ENCODE results near the gene PDCD5. TPM values are rescaled to one million over a fixed set of nuclear protein-coding genes. Genes with fewer than 3 reads are reported as not detected.

The PDCD5 gene
- total RNA-seq, 4 donors from 2014 or later = 64.9 to 88.5 (median 79.3) TPM

- H3K27me3 ChIP-seq = no peaks in the 10 kb centered on the region
- H3K36me3 ChIP-seq = peaks cover 7 to 88% (median 26%) of the 10 kb centered on the region in 3 donors
- DNase-seq (ENCODE audit: low spot score in 2 of 2) = no peak
- H3K9me3 ChIP-seq = no peaks in the 10 kb centered on the region
- no peak overlapping the region for H3K27ac ChIP-seq
- WGBS, 2 donors = 91 to 93% methylated on average over 14 of the region's 14 CpGs
- no peak overlapping the region for H3K4me3 ChIP-seq
- no peaks in the 10 kb centered on the region for H3K4me1 ChIP-seq
- TF ChIP-seq CTCF (IDR thresholded peaks at IDR 0.05) = no peak
- TF ChIP-seq POLR2A (IDR thresholded peaks at IDR 0.05) = no peak
- no peak for TF ChIP-seq EP300 (IDR thresholded peaks at IDR 0.05)
Observed at GRCh38 chr19:32603961-32604360, 23.0 kb downstream of the PDCD5 start.

DNA sequence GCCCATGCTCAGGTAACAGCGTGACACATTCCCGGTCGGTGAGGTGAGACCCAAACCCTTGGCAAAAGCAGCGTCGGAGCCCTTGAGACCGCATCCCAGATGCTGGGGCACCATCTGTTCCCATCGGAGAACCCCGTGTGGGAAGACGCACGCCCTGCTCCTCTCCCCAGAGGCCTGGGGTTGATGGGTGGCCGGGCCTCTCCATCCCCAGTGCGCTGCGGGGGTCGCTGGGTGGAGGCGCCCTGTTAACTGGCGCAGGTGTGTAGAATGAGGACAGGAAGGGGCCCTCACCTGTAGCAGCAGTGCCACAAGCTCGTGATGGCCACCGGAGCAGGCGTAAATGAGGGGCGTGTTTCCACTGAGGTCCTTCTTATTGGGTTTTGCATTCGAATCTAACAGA lies 24.6 kb downstream of the PDCD5 start:
- no peak overlapping the region for H3K4me3 ChIP-seq
- 90% methylated on average over 19 to 21 of the region's 21 CpGs for WGBS, 2 donors
- H3K4me1 ChIP-seq = no peaks in the 10 kb centered on the region
- H3K27me3 ChIP-seq = no peaks in the 10 kb centered on the region
- no peak for DNase-seq (ENCODE audit: low spot score in 2 of 2)
- no peaks in the 10 kb centered on the region for H3K9me3 ChIP-seq
- H3K36me3 ChIP-seq = peaks cover 7 to 93% (median 26%) of the 10 kb centered on the region in 3 donors
- TF ChIP-seq EP300 (IDR thresholded peaks at IDR 0.05) = no peak
- no peak overlapping the region for H3K27ac ChIP-seq

DNA sequence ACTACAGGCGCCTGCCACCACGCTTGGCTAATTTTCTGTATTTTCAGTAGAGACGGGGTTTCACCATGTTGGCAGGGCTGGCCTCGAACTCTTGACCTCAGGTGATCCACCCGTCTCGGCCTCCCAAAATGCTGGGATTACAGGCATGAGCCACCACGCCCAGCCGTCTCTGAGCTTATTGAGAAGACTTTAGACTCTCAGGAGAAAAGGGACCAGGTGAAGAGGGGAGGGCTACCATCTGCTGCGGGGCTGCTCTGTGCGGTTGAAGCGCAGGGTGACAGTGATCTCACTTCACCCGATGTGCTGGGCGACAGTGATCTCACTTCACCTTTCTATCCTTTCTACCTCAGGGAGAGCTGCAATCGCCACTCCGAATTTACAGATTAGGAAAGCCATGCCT lies 25.3 kb downstream of the PDCD5 start:
- Histone ChIP-seq H3K4me1 (no peaks in the 10 kb centered on the region), H3K27me3 (no peaks in the 10 kb centered on the region), H3K9me3 (no peaks in the 10 kb centered on the region), H3K4me3 (no peak overlapping the region), H3K36me3 (peaks cover 7 to 94% (median 26%) of the 10 kb centered on the region in 3 donors), H3K27ac (no peak overlapping the region)
- DNase-seq (ENCODE audit: low spot score in 2 of 2) = no peak
- no peak for TF ChIP-seq POLR2A (IDR thresholded peaks at IDR 0.05)
- no peak for TF ChIP-seq EP300 (IDR thresholded peaks at IDR 0.05)
- no peak for TF ChIP-seq CTCF (IDR thresholded peaks at IDR 0.05)
- 82 to 91% methylated on average over 10 to 15 of the region's 15 CpGs for WGBS, 2 donors

DNA sequence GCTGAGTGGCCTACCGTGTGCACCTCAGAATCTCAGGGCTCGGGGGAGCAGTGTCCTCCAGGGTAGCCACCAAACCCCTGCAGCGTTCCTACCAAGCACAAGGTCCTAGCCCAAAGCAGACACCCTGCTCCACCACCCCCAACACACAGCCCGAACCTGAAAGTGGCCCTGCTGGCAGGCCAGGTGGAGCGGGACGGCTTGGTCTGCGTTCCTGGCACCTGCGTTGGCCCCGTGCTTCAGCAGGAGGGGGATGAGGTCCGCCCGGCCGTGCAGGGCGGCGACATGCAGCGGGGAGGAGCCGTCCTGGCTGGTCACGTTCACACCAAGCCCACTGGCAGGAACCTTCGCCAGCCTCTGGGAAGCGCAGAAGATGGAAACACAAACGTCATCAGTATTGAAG lies 26.5 kb downstream of the PDCD5 start:
- peaks cover 7 to 94% (median 26%) of the 10 kb centered on the region in 3 donors for H3K36me3 ChIP-seq
- no peak for TF ChIP-seq CTCF (IDR thresholded peaks at IDR 0.05)
- TF ChIP-seq EP300 (IDR thresholded peaks at IDR 0.05) = no peak
- no peak for TF ChIP-seq POLR2A (IDR thresholded peaks at IDR 0.05)
- 96 to 98% methylated on average over 11 to 20 of the region's 20 CpGs for WGBS, 2 donors
- no peak overlapping the region for H3K27ac ChIP-seq
- no peak for DNase-seq (ENCODE audit: low spot score in 2 of 2)
- no peak overlapping the region for H3K4me3 ChIP-seq
- no peaks in the 10 kb centered on the region for H3K27me3 ChIP-seq
- H3K9me3 ChIP-seq = peaks cover 0 to 6% (median 0%) of the 10 kb centered on the region in 4 donors
- no peaks in the 10 kb centered on the region for H3K4me1 ChIP-seq

DNA sequence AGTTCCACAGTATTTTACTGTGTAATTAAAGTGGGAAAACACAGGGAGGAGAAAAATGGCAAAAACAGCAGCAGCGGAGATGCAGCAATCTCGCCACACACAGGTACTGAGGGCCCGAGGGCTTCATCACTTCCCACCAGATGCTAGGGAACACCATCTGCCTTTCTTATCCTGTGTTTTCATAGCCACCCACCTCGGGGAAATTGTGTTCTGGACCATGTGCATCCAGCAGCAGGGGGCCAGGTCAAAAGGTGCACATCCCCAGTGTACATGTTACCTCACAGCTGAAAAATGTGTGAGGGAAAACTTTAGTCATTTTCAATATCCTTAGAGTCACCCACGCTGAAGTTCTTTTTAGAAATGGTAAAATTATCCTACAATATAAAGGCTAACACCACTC lies 30.2 kb downstream of the PDCD5 start:
- H3K27me3 ChIP-seq = no peaks in the 10 kb centered on the region
- peaks cover 0 to 13% (median 0%) of the 10 kb centered on the region in 4 donors for H3K9me3 ChIP-seq
- TF ChIP-seq CTCF (IDR thresholded peaks at IDR 0.05) (no peak), POLR2A (IDR thresholded peaks at IDR 0.05) (no peak), EP300 (IDR thresholded peaks at IDR 0.05) (no peak)
- H3K36me3 ChIP-seq = peaks cover 4 to 96% (median 30%) of the 10 kb centered on the region in 3 donors
- 70 to 74% methylated on average over 5 of the region's 5 CpGs for WGBS, 2 donors
- H3K4me1 ChIP-seq = no peaks in the 10 kb centered on the region
- H3K4me3 ChIP-seq = no peak overlapping the region
- peak in 1 of 2 donors; percentile 51 for DNase-seq (ENCODE audit: low spot score in 2 of 2)
- no peak overlapping the region for H3K27ac ChIP-seq

GRCh38 chr19:32613008-32613407 lies 32.0 kb downstream of the PDCD5 start:
- DNase-seq (ENCODE audit: low spot score in 2 of 2) = no peak
- no peak overlapping the region for H3K4me3 ChIP-seq
- H3K27me3 ChIP-seq = no peaks in the 10 kb centered on the region
- TF ChIP-seq EP300 (IDR thresholded peaks at IDR 0.05) (no peak), CTCF (IDR thresholded peaks at IDR 0.05) (no peak), POLR2A (IDR thresholded peaks at IDR 0.05) (no peak)
- H3K9me3 ChIP-seq = peaks cover 0 to 13% (median 0%) of the 10 kb centered on the region in 4 donors
- H3K4me1 ChIP-seq = no peaks in the 10 kb centered on the region
- H3K36me3 ChIP-seq = peaks cover 0 to 96% (median 23%) of the 10 kb centered on the region in 3 donors
- no peak overlapping the region for H3K27ac ChIP-seq
- 70 to 87% methylated on average over 4 of the region's 4 CpGs for WGBS, 2 donors

All from tibial nerve (tissue), 4 donors.